GM12878 (cell line): Measurements from ENCODE around the gene S1PR2. TPM values are rescaled to one million over a fixed set of nuclear protein-coding genes. Genes with fewer than 3 reads are reported as not detected.

Experiments used
- ATAC-seq: fragments of 200-7000 bp; cut with Tn5 transposase; 3 replicates; pipeline ENCODE4 v1.9.1; 2020; ENCODE audit warnings: mild to moderate bottlenecking, moderate library complexity
- BruUV-seq: library from RNA; stranded (reverse); fragments of 400-500 nt; replicated peaks from 2 replicates; lab custom pipeline; 2021; lab: Mats Ljungman, UMichigan
- CTCF ChIA-PET: fragments of 300-600 bp; sonication (Branson Sonifier 250); formaldehyde crosslinking; extraction: SDS; loops from one replicate; lab custom pipeline; 2021; ENCODE audit warnings: inconsistent platforms; lab: Yijun Ruan, JAX
- POLR2A ChIA-PET: fragments of 350-600 bp; formaldehyde crosslinking; extraction: SDS; loops from one replicate; lab custom pipeline; 2021; ENCODE audit warnings: inconsistent platforms; lab: Charles Lee
- RAD21 ChIA-PET: fragments of 300-600 bp; sonication (Branson Sonifier 250); formaldehyde crosslinking; loops from one replicate; lab custom pipeline; 2023; ENCODE audit warnings: antibody characterized with exemption; ENCODE audit not compliant: unreplicated experiment; lab: Charles Lee
- SMC1A ChIA-PET: fragments of 300-600 bp; sonication (Branson Sonifier 250); formaldehyde crosslinking; loops from one replicate; lab custom pipeline; 2023; ENCODE audit not compliant: unreplicated experiment, uncharacterized antibody; lab: Charles Lee
- DNase-seq: peaks from one replicate; pipeline ENCODE4 v3.0.0-alpha.2; 2011; ENCODE audit warnings: low read depth, low spot score
- FAIRE-seq: peaks from 3 replicates; lab custom pipeline; 2011; peaks lifted over from hg19 to GRCh38; lab: Jason Lieb, UNC
- H2AFZ ChIP-seq: 2 replicates; pipeline ENCODE4 v1.6.0; 2011; ENCODE audit warnings: low read depth, low read length, control low read depth; ENCODE audit not compliant: control insufficient read depth
- H3K27ac ChIP-seq: 2 replicates; pipeline ENCODE4 v1.5.1; 2011; ENCODE audit warnings: control low read depth; ENCODE audit not compliant: control insufficient read depth, insufficient read depth
- H3K27me3 ChIP-seq, 2 experiments: replicated peaks in 1 of 2; 2 replicates each; pipeline versions ENCODE4 v1.6.0 to v1.6.1; 2011; ENCODE audit warnings: low read length in 1 of 2; ENCODE audit not compliant: control insufficient read depth in 2 of 2, insufficient read depth in 2 of 2
- H3K36me3 ChIP-seq, 2 experiments: 2 replicates each; pipeline ENCODE4 v1.5.1; 2011; ENCODE audit warnings: low read length in 1 of 2; ENCODE audit not compliant: control insufficient read depth in 2 of 2, insufficient read depth in 2 of 2
- H3K4me1 ChIP-seq: 2 replicates; pipeline ENCODE4 v1.6.1; 2011; ENCODE audit warnings: mild to moderate bottlenecking, low read length, moderate library complexity, mixed read lengths; ENCODE audit not compliant: control insufficient read depth, insufficient read depth
- H3K4me2 ChIP-seq: 2 replicates; pipeline ENCODE4 v1.6.0; 2011; ENCODE audit warnings: control low read depth; ENCODE audit not compliant: control insufficient read depth, insufficient read depth
- H3K4me3 ChIP-seq: fragments of 200-600 bp; sonication (generic); 2 replicates; pipeline ENCODE4 v1.5.1; 2016
- H3K79me2 ChIP-seq: 2 replicates; pipeline ENCODE4 v1.6.0; 2011; ENCODE audit warnings: low read length; ENCODE audit not compliant: control insufficient read depth, insufficient read depth
- H3K9ac ChIP-seq: 2 replicates; pipeline ENCODE4 v1.8.0; 2011; ENCODE audit warnings: low read length, control low read depth, mixed read lengths; ENCODE audit not compliant: control insufficient read depth, insufficient read depth
- H3K9me3 ChIP-seq: replicated peaks from 3 replicates; pipeline ENCODE4 v1.5.1; 2011; ENCODE audit warnings: mild to moderate bottlenecking, low read length; ENCODE audit not compliant: control insufficient read depth, insufficient read depth
- H4K20me1 ChIP-seq: 2 replicates; pipeline ENCODE4 v1.6.0; 2011; ENCODE audit not compliant: control insufficient read depth, insufficient read depth
- IKZF1 ChIP-seq: fragments of 450-650 bp; conservative IDR thresholded peaks from 2 replicates; pipeline ENCODE4 v1.6.1; 2017; ENCODE audit warnings: antibody characterized with exemption, mild to moderate bottlenecking
- IKZF2 ChIP-seq, 2 experiments: fragments of 450-650 bp; IDR thresholded peaks; 2 replicates each; pipeline ENCODE4 v1.6.1; 2017; ENCODE audit warnings: mild to moderate bottlenecking in 2 of 2, moderate library complexity in 2 of 2
- NR2F1 ChIP-seq: fragments of 450-650 bp; conservative IDR thresholded peaks from 2 replicates; pipeline ENCODE4 v1.6.1; 2017; ENCODE audit warnings: mild to moderate bottlenecking
- TARDBP ChIP-seq: IDR thresholded peaks from 2 replicates; pipeline ENCODE4 v1.6.1; 2016; ENCODE audit warnings: borderline replicate concordance
- ZNF24 ChIP-seq: fragments of 450-650 bp; IDR thresholded peaks from 2 replicates; pipeline ENCODE4 v1.6.1; 2017; ENCODE audit warnings: antibody characterized with exemption, mild to moderate bottlenecking
- WGBS: methylation state at CpG from one replicate; pipeline ENCODE4 v1.1.6; 2016; ENCODE audit warnings: low lambda C conversion rate; ENCODE audit not compliant: insufficient replicate concordance, insufficient coverage; ENCODE audit errors: missing lambda C conversion rate; 5-methylcytosine and 5-hydroxymethylcytosine counted together
- in situ Hi-C: fragments of 300-500 bp; cut with MboI; formaldehyde crosslinking; loops from 9 replicates; pipeline ENCODE4 v1.14.3; 2018; ENCODE audit warnings: mixed read lengths
- intact Hi-C: fragments of 100-400 bp; cut with micrococcal nuclease; formaldehyde crosslinking; loops from one replicate; pipeline ENCODE4 v1.14.2; 2022; ENCODE audit not compliant: unreplicated experiment
- polyA plus RNA-seq, 11 experiments: library from polyadenylated mRNA; depleted of rRNA in 4 of 11; unstranded in 6 of 11; stranded (reverse) in 5 of 11; fragments of >200 nt; fragmentation: Nextera tagmentation in 4 of 11; fragmentation: Illumina TruSeq in 1 of 11; extraction: Ambion mirVana in 4 of 11; extraction: Trizol in 1 of 11; gene quantifications; 1 replicate in 1 of 11; 2 replicates in 10 of 11; pipeline versions ENCODE4 v1.2.1 to v1.2.3, GENCODE V29; 2011 to 2016; ENCODE audit warnings: inconsistent platforms in 2 of 11, missing spikeins in 2 of 11, low read depth in 1 of 11
- total RNA-seq, 4 experiments: library from RNA; depleted of rRNA in 3 of 4; stranded (reverse); fragments of >200 nt in 3 of 4; fragmentation: Illumina TruSeq in 1 of 4; extraction: Trizol in 1 of 4; gene quantifications; 2 replicates each; pipeline versions ENCODE4 v1.2.1 to v1.2.3, GENCODE V29; 2013 to 2021
- TF ChIP-seq, protein P1 (sequence below): fragments of 450-650 bp; conservative IDR thresholded peaks from 2 replicates; pipeline ENCODE4 v1.6.1; 2017; ENCODE audit warnings: mild to moderate bottlenecking, moderate library complexity

S1PR2 gene
- total and polyA plus RNA-seq, 10 of the 15 experiments (the other 5 are each of a cell fraction or from before 2014, with no cell fraction given), result 4.9 to 26.8 (median 11.6) TPM

DNA sequence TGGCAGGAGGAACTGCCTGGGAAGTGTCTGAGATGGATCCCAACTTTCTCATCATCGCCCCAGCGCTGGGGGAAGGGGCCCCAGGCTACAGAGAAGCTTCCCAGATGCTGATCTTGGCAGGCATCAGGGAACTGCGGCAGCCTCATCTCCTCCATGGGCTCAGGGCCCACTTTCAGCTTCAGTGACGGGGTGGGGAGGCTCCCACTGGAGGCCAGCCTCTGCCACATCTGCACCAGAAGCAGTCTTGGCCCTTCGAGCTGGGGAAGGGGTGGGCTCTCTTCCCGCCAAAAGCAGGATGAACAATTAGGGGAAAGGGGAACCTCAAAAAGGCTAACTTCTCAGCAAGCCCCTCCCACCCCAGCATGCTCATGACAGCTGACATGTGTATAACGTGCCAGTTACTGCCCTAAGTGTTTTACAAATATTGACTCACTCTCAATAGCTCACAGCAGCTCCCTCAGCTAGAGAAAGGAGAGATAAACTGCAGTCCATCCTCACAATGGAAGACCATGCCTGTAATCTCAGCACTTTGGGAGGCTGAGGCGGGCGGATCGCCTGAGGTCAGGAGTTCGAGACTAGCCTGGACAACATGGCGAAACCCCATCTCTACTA lies 7.1 kb upstream of the S1PR2 start (continued):
- TF ChIP-seq ZNF24 (no peak), NR2F1 (no peak), IKZF1 (peak; percentile 60), TARDBP (no peak)

DNA sequence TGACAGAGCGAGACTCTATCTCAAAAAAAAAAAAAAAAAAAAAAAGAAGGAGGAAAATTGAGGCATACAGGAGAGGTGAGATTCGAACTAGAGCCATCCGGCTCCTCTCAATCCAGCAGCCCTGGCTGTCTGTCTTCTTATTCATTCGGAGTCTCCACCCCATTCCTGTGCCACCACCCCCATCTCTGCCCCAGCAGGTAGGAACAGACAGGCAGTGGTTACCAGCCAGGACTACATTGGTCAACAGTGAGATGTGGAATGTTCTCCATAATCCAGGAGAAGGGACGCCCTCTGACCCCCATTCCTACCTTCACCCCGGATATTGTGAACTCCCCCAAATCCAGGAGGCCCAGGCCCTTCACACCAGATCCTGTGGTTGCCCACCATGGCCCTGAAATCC lies 6.6 kb upstream of the S1PR2 start:
- TF ChIP-seq, protein P1, sequence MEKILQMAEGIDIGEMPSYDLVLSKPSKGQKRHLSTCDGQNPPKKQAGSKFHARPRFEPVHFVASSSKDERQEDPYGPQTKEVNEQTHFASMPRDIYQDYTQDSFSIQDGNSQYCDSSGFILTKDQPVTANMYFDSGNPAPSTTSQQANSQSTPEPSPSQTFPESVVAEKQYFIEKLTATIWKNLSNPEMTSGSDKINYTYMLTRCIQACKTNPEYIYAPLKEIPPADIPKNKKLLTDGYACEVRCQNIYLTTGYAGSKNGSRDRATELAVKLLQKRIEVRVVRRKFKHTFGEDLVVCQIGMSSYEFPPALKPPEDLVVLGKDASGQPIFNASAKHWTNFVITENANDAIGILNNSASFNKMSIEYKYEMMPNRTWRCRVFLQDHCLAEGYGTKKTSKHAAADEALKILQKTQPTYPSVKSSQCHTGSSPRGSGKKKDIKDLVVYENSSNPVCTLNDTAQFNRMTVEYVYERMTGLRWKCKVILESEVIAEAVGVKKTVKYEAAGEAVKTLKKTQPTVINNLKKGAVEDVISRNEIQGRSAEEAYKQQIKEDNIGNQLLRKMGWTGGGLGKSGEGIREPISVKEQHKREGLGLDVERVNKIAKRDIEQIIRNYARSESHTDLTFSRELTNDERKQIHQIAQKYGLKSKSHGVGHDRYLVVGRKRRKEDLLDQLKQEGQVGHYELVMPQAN, result no peak
- peak in 1 of 2 experiments; percentile 7; a peak in 1 of 4 replicates for TF ChIP-seq IKZF2 (IDR thresholded peaks at IDR 0.05)
- Histone ChIP-seq H3K4me3 (no peak overlapping the region), H3K36me3 (no peaks in the 10 kb centered on the region; a peak in 1 of 4 replicates), H3K27me3 (no peaks in the 10 kb centered on the region), H3K9me3 (no peaks in the 10 kb centered on the region), H3K4me2 (no peak overlapping the region), H4K20me1 (no peaks in the 10 kb centered on the region), H3K79me2 (no peaks in the 10 kb centered on the region), H3K27ac (peak overlapping the region; percentile 40; the same call in 1 of the 2 replicates), H3K4me1 (peaks cover 55% of the 10 kb centered on the region), H3K9ac (no peak overlapping the region), H2AFZ (no peak overlapping the region)
- ChIA-PET POLR2A (interaction anchor here (0.6 to 2.2 kb wide), 7 partner anchors 8 to 175 kb away, joined by 3 to 15 read pairs (median 6); no protein-coding TSS in a partner anchor), RAD21 (interaction anchor here (0.7 to 3.3 kb wide), 6 partner anchors 9 to 180 kb away, joined by 4 to 42 read pairs (median 22); partner anchors contain the start of gene ANGPTL6), SMC1A (interaction anchor here (1.1 to 3.5 kb wide), 3 partner anchors 12 to 135 kb away, joined by 8 to 22 read pairs (median 15); partner anchors contain the start of gene ANGPTL6), CTCF (interaction anchor here (1.1 to 4.9 kb wide), 6 partner anchors 9 to 135 kb away, joined by 3 to 41 read pairs (median 6); partner anchors contain the start of genes ANGPTL6, MRPL4 and PPAN)
- intact Hi-C loops, result loop anchor here (2.0 to 5.0 kb wide), 2 partner anchors 40 to 133 kb away; no protein-coding TSS in a partner anchor
- in situ Hi-C loops, result loop anchor here (5.0 to 25.0 kb wide), 2 partner anchors 135 to 1100 kb away; partner anchors contain the start of genes ANGPTL6, OR7G3 and ZNF317
- ATAC-seq, result no peak
- FAIRE-seq, result no peak
- no peak for DNase-seq
- BruUV-seq, result TSS peak; percentile 72
- WGBS, result 87% methylated on average over 6 of the region's 6 CpGs
